GM10266 (cell line): Measurements from ENCODE around the gene RHBDL1.

Experiments
- DNase-seq: peaks from one replicate; pipeline ENCODE4 v3.0.0; 2012; ENCODE audit errors: extremely low spot score
- CTCF ChIP-seq: IDR thresholded peaks from 2 replicates; pipeline ENCODE4 v1.5.1; 2012; ENCODE audit warnings: mild to moderate bottlenecking, low read depth; ENCODE audit not compliant: control insufficient read depth, insufficient read depth; ENCODE audit errors: missing control alignments

Gene RHBDL1

DNA sequence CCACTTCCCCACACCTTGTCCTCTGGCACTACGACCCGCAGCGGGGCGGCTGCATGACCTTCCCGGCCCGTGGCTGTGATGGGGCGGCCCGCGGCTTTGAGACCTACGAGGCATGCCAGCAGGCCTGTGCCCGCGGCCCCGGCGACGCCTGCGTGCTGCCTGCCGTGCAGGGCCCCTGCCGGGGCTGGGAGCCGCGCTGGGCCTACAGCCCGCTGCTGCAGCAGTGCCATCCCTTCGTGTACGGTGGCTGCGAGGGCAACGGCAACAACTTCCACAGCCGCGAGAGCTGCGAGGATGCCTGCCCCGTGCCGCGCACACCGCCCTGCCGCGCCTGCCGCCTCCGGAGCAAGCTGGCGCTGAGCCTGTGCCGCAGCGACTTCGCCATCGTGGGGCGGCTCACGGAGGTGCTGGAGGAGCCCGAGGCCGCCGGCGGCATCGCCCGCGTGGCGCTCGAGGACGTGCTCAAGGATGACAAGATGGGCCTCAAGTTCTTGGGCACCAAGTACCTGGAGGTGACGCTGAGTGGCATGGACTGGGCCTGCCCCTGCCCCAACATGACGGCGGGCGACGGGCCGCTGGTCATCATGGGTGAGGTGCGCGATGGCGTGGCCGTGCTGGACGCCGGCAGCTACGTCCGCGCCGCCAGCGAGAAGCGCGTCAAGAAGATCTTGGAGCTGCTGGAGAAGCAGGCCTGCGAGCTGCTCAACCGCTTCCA is 42.0 kb upstream of the RHBDL1 start:
- no peak for DNase-seq
- TF ChIP-seq CTCF, result no peak

GRCh38 chr16:634051-634670 is 41.3 kb upstream of the RHBDL1 start:
- no peak for TF ChIP-seq CTCF
- no peak for DNase-seq

- no peak for TF ChIP-seq CTCF
- DNase-seq, result no peak
Measured at GRCh38 chr16:634996-635395, 40.5 kb upstream of the RHBDL1 start.

DNA sequence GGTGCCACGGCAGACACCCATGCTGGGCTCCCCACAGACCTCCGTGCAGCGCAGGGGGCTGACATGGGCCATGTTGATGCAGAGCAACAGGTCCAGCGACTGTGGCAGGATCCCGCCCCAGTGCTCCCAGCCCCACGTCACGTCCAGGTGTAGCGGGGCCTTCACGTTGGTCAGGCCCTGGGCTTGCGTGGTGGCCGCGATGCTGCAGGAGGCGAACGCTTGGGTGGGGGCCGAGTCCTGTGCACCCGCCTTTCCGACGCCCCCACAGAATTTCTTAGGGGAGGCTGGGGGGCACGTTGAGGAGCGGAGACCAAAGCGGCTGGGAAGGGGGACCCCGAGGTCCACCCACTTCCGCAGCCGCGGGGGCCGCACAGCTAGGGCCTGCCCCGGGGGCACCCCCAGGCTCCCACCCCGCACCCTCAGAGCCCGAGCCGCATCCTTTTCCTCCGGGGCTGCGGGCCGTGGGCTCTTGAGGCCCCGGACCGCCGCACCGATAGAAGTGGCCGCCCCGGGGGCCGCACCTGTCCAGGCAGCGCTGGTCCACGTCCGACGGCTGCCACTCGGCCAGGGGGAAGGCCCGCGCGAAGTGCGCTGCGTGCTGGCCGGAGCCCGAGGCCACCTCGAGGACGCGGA is 39.8 kb upstream of the RHBDL1 start:
- no peak for TF ChIP-seq CTCF
- peak; percentile 59 for DNase-seq

- DNase-seq, result peak; percentile 99
- TF ChIP-seq CTCF, result no peak
Measured at GRCh38 chr16:636206-637080, 39.0 kb upstream of the RHBDL1 start, which contains the start of gene METTL26. METTL26 (minus strand) TSS chr16:636305; CDS start chr16:636290, 15 bp downstream.

- no peak for TF ChIP-seq CTCF
- peak; percentile 100 for DNase-seq
Measured at GRCh38 chr16:637081-638018, 38.1 kb upstream of the RHBDL1 start.
